DLD1 (cell line): ENCODE measurements around the gene HHLA2.
"Not testable (repeated sequence)": the region's sequence is repeated elsewhere in the genome, so short reads cannot be mapped to it uniquely, and the experiment has no call there.

ENCODE experiments used
- in situ Hi-C: cut with HindIII; loops from 2 replicates; pipeline ENCODE4 v1.10.0; 2017; ENCODE audit warnings: low sequenced_read_pairs

The HHLA2 gene

GRCh38 chr3:108296239-108296638 is at the start of gene HHLA2:
HHLA2 (plus strand) TSS chr3:108296548; CDS start chr3:108351814, 55,266 bp downstream.
- in situ Hi-C loops = no loop called here

- in situ Hi-C loops = no loop called here
Measured at GRCh38 chr3:108250626-108251025, 45.7 kb upstream of the HHLA2 start.

GRCh38 chr3:108251265-108251664 is 45.1 kb upstream of the HHLA2 start:
- in situ Hi-C loops = no loop called here

GRCh38 chr3:108251844-108252243 is 44.5 kb upstream of the HHLA2 start:
- in situ Hi-C loops = no loop called here

GRCh38 chr3:108255131-108255530 is 41.2 kb upstream of the HHLA2 start:
- in situ Hi-C loops = no loop called here

- in situ Hi-C loops = not testable (repeated sequence)
Measured at GRCh38 chr3:108264534-108265298, 31.6 kb upstream of the HHLA2 start.

GRCh38 chr3:108268235-108268634 is 28.1 kb upstream of the HHLA2 start:
- in situ Hi-C loops = not testable (repeated sequence)

- in situ Hi-C loops = no loop called here
Measured at GRCh38 chr3:108271626-108272025, 24.7 kb upstream of the HHLA2 start.

- in situ Hi-C loops = not testable (repeated sequence)
Measured at GRCh38 chr3:108279066-108279465, 17.3 kb upstream of the HHLA2 start.

- in situ Hi-C loops = no loop called here
Measured at GRCh38 chr3:108280476-108280875, 15.9 kb upstream of the HHLA2 start.

GRCh38 chr3:108281670-108282069 is 14.7 kb upstream of the HHLA2 start:
- in situ Hi-C loops = no loop called here

- in situ Hi-C loops = no loop called here
Measured at GRCh38 chr3:108283006-108283405, 13.3 kb upstream of the HHLA2 start.

- in situ Hi-C loops = no loop called here
Measured at GRCh38 chr3:108283989-108284388, 12.4 kb upstream of the HHLA2 start.

GRCh38 chr3:108285176-108285575 is 11.2 kb upstream of the HHLA2 start:
- in situ Hi-C loops = no loop called here

- in situ Hi-C loops = no loop called here
Measured at GRCh38 chr3:108287146-108287545, 9.2 kb upstream of the HHLA2 start.

- in situ Hi-C loops = not testable (repeated sequence)
Measured at GRCh38 chr3:108288193-108288592, 8.2 kb upstream of the HHLA2 start.

GRCh38 chr3:108289159-108289558 is 7.2 kb upstream of the HHLA2 start:
- in situ Hi-C loops = no loop called here

GRCh38 chr3:108292450-108292849 is 3.9 kb upstream of the HHLA2 start:
- in situ Hi-C loops = no loop called here

GRCh38 chr3:108292905-108293328 is 3.4 kb upstream of the HHLA2 start:
- in situ Hi-C loops = no loop called here

GRCh38 chr3:108293858-108294257 is 2.5 kb upstream of the HHLA2 start:
- in situ Hi-C loops = no loop called here

- in situ Hi-C loops = no loop called here
Measured at GRCh38 chr3:108295421-108296175, 750 bp upstream of the HHLA2 start.

- in situ Hi-C loops = no loop called here
Measured at GRCh38 chr3:108297647-108298046, 1.3 kb downstream of the HHLA2 start.
